Mammary epithelial cell (primary cell): ENCODE results near the gene CACNA2D4.

ENCODE experiments used
- EZH2 ChIP-seq: IDR thresholded peaks from 2 replicates; pipeline ENCODE4 v1.6.1; 2012; ENCODE audit warnings: low read length, inconsistent platforms, borderline replicate concordance
- TF ChIP-seq, protein P1 (sequence below), 2 donors: IDR thresholded peaks in 1 of 2; conservative IDR thresholded peaks in 1 of 2; 2 replicates each; pipeline ENCODE4 v1.5.1; 2011 to 2012; ENCODE audit warnings: inconsistent platforms in 2 of 2, low read length in 2 of 2, mild to moderate bottlenecking in 2 of 2, control low read depth in 1 of 2, low read depth in 1 of 2; ENCODE audit not compliant: insufficient read depth in 1 of 2; ENCODE audit errors: extremely low read depth in 1 of 2

DNA sequence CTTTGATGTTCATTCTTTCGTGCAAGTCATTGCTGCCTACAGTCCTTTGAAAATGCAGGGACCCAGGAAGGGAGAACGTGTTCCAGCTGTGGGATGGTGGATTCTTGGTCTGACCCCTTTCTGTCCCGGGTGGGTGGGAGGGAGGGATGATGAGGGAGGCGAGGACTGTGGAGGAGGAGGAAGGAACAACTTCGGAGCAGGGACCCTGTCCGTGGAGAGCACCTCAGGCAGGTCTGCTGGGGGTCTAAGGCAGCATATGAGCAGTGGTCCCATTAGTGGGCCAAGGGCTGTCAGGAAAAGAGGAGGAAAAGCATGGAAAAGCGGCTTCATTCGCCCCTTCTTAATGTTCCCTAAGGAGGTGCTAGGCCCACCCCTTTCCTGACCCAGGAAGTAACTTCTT, 36.0 kb downstream of the CACNA2D4 start:
- TF ChIP-seq, protein P1, sequence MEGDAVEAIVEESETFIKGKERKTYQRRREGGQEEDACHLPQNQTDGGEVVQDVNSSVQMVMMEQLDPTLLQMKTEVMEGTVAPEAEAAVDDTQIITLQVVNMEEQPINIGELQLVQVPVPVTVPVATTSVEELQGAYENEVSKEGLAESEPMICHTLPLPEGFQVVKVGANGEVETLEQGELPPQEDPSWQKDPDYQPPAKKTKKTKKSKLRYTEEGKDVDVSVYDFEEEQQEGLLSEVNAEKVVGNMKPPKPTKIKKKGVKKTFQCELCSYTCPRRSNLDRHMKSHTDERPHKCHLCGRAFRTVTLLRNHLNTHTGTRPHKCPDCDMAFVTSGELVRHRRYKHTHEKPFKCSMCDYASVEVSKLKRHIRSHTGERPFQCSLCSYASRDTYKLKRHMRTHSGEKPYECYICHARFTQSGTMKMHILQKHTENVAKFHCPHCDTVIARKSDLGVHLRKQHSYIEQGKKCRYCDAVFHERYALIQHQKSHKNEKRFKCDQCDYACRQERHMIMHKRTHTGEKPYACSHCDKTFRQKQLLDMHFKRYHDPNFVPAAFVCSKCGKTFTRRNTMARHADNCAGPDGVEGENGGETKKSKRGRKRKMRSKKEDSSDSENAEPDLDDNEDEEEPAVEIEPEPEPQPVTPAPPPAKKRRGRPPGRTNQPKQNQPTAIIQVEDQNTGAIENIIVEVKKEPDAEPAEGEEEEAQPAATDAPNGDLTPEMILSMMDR (conservative IDR thresholded peaks at IDR 0.05 in 1 of 2, IDR thresholded peaks at IDR 0.05 in 1 of 2; ENCODE audit: extremely low read depth in 1 of 2, insufficient read depth in 1 of 2, low read depth in 1 of 2, low read length in 2 of 2): no peak
- no peak for TF ChIP-seq EZH2
